Measurements from ENCODE around the gene ACSS1.

ACSS1 gene

GRCh38 chr20:25020345-25020744, 37.6 kb downstream of the ACSS1 start:
- TF ChIP-seq CTCF (IDR thresholded peaks at IDR 0.05) = no peak
- Histone ChIP-seq H3K4me1 (peaks cover 7% of the 10 kb centered on the region), H2AFZ (no peak overlapping the region), H3K4me2 (ENCODE audit: low read length) (no peak overlapping the region), H3K9me3 (ENCODE audit: control insufficient read depth, low read length) (no peaks in the 10 kb centered on the region), H3K79me2 (peaks cover 42% of the 10 kb centered on the region), H3K27ac (no peak overlapping the region), H3K36me3 (ENCODE audit: control insufficient read depth, insufficient read depth, low read length) (no peaks in the 10 kb centered on the region), H3K27me3 (ENCODE audit: control insufficient read depth, insufficient read depth, low read length) (no peaks in the 10 kb centered on the region), H3K9ac (no peak overlapping the region), H3K4me3 (ENCODE audit: low read depth, low read length) (no peak overlapping the region)

GRCh38 chr20:25019381-25020155, 38.4 kb downstream of the ACSS1 start:
- Histone ChIP-seq H3K4me1 (peaks cover 7% of the 10 kb centered on the region), H3K79me2 (peaks cover 36% of the 10 kb centered on the region), H2AFZ (no peak overlapping the region), H3K4me2 (ENCODE audit: low read length) (no peak overlapping the region), H3K9ac (no peak overlapping the region), H3K9me3 (ENCODE audit: control insufficient read depth, low read length) (no peaks in the 10 kb centered on the region), H3K27ac (no peak overlapping the region), H3K27me3 (ENCODE audit: control insufficient read depth, insufficient read depth, low read length) (no peaks in the 10 kb centered on the region), H3K36me3 (ENCODE audit: control insufficient read depth, insufficient read depth, low read length) (no peaks in the 10 kb centered on the region), H3K4me3 (ENCODE audit: low read depth, low read length) (no peak overlapping the region)
- TF ChIP-seq CTCF (IDR thresholded peaks at IDR 0.05) = no peak

GRCh38 chr20:25018841-25019240, 39.1 kb downstream of the ACSS1 start:
- Histone ChIP-seq H3K27ac (no peak overlapping the region), H3K36me3 (ENCODE audit: control insufficient read depth, insufficient read depth, low read length) (no peaks in the 10 kb centered on the region)

GRCh38 chr20:25018425-25018824, 39.5 kb downstream of the ACSS1 start:
- H3K4me2 ChIP-seq (ENCODE audit: low read length) = no peak overlapping the region
- H3K36me3 ChIP-seq (ENCODE audit: control insufficient read depth, insufficient read depth, low read length) = no peaks in the 10 kb centered on the region
- no peak overlapping the region for H2AFZ ChIP-seq
- H3K27me3 ChIP-seq (ENCODE audit: control insufficient read depth, insufficient read depth, low read length) = no peaks in the 10 kb centered on the region
- no peak overlapping the region for H3K4me3 ChIP-seq (ENCODE audit: low read depth, low read length)
- peaks cover 7% of the 10 kb centered on the region for H3K4me1 ChIP-seq
- peaks cover 37% of the 10 kb centered on the region for H3K79me2 ChIP-seq
- H3K9me3 ChIP-seq (ENCODE audit: control insufficient read depth, low read length) = no peaks in the 10 kb centered on the region
- no peak overlapping the region for H3K27ac ChIP-seq
- no peak overlapping the region for H3K9ac ChIP-seq
- no peak for TF ChIP-seq CTCF (IDR thresholded peaks at IDR 0.05)

More at GRCh38 chr20:25018841-25019240, 39.1 kb downstream of the ACSS1 start:
- Histone ChIP-seq H3K4me2 (ENCODE audit: low read length) (no peak overlapping the region), H3K9ac (no peak overlapping the region), H3K4me1 (peaks cover 7% of the 10 kb centered on the region), H3K4me3 (ENCODE audit: low read depth, low read length) (no peak overlapping the region), H3K27me3 (ENCODE audit: control insufficient read depth, insufficient read depth, low read length) (no peaks in the 10 kb centered on the region), H3K79me2 (peaks cover 37% of the 10 kb centered on the region), H2AFZ (no peak overlapping the region), H3K9me3 (ENCODE audit: control insufficient read depth, low read length) (no peaks in the 10 kb centered on the region)
- no peak for TF ChIP-seq CTCF (IDR thresholded peaks at IDR 0.05)
